ENCODE results near the gene PRR12. TPM values are rescaled to one million over a fixed set of nuclear protein-coding genes. Genes with fewer than 3 reads are reported as not detected.

PRR12 gene
- total and polyA plus RNA-seq, 9 of the 15 experiments (the other 6 are each of a cell fraction or from before 2014, with no cell fraction given) = 0.01 to 21.1 (median 0.98) TPM

GRCh38 chr19:49587227-49587626 lies 3.8 kb upstream of the PRR12 start (continued):
- TF ChIP-seq CBX8 (IDR thresholded peaks at IDR 0.05; ENCODE audit: borderline replicate concordance, extremely low read depth, low read depth, low read length, poor library complexity, severe bottlenecking) = no peak
- no peak for TF ChIP-seq GMEB1 (CRISPR knock-in tag; IDR thresholded peaks at IDR 0.05)
- TF ChIP-seq FOXP1 (CRISPR knock-in tag; IDR thresholded peaks at IDR 0.05) = no peak
- TF ChIP-seq SOX6 (IDR thresholded peaks at IDR 0.05) = no peak
- no peak for TF ChIP-seq RFX1 (IDR thresholded peaks at IDR 0.05)
- TF ChIP-seq ZNF444 (CRISPR knock-in tag; IDR thresholded peaks at IDR 0.05) = no peak

GRCh38 chr19:49588365-49589122 lies 2.4 kb upstream of the PRR12 start:
- in situ Hi-C loops (cut with MboI) = no loop called here
- no TSS peak for BruUV-seq (replicated peaks)
- Histone ChIP-seq H3K79me2 (ENCODE audit: control insufficient read depth, insufficient read depth, low read length) (peaks cover 28% of the 10 kb centered on the region), H3K36me3 (ENCODE audit: control insufficient read depth, insufficient read depth, low read length) (peaks cover under 1% of the 10 kb centered on the region), H3K4me1 (replicated peaks in 1 of 2; ENCODE audit: control insufficient read depth in 2 of 2, insufficient read depth in 2 of 2, low read length in 2 of 2) (peaks cover 4 to 38% of the 10 kb centered on the region in 2 experiments; a peak in 4 of 5 replicates), H3K27me3 (ENCODE audit: control insufficient read depth in 2 of 2, insufficient read depth in 2 of 2, low read length in 2 of 2) (no peaks in the 10 kb centered on the region), H2AFZ (ENCODE audit: low read depth, low read length) (0 out of 2 replicates have a peak overlapping the region, but pooled peaks have one; percentile 32), H3K4me3 (no peak overlapping the region), H3K4me2 (ENCODE audit: insufficient read depth, low read length) (no peak overlapping the region), H3K27ac (ENCODE audit: extremely low read depth, low read depth, low read length) (no peak overlapping the region), H3K9me3 (replicated peaks; ENCODE audit: control insufficient read depth, insufficient read depth, low read depth, low read length) (no peaks in the 10 kb centered on the region), H3K9me1 (ENCODE audit: control insufficient read depth, insufficient read depth, low read length) (no peaks in the 10 kb centered on the region), H4K20me1 (replicated peaks; ENCODE audit: control insufficient read depth, insufficient read depth, low read length) (peaks cover 1% of the 10 kb centered on the region; the same call in 1 of the 2 replicates), H3K9ac (ENCODE audit: insufficient read depth in 1 of 2, low read depth in 2 of 2, low read length in 2 of 2) (peak overlapping the region in 1 of 2 experiments; percentile 14; a peak in 1 of 4 replicates)
- ChIA-PET CTCF (ENCODE audit: low intra/inter-chr PET ratio) (no interaction called here), POLR2A (interaction anchor here (3.5 kb wide), 1 partner anchor 8 kb away, joined by 30 read pairs; the partner anchor contains the start of genes NOSIP and PRRG2)
- ATAC-seq (no peak), FAIRE-seq (no peak), DNase-seq (ENCODE audit: extremely low read depth in 1 of 4, low spot score in 3 of 4) (no peak)
- TF ChIP-seq ZBTB5 (IDR thresholded peaks at IDR 0.05) (no peak), ZNF274 (IDR thresholded peaks at IDR 0.05; ENCODE audit: borderline replicate concordance, low read depth, low read length) (no peak), BACH1 (tag; IDR thresholded peaks at IDR 0.05) (no peak), ZC3H11A (IDR thresholded peaks at IDR 0.05; ENCODE audit: low read depth, low read length) (no peak), PHF21A (IDR thresholded peaks at IDR 0.05; ENCODE audit: borderline replicate concordance, low read depth) (no peak), CEBPB (tag; IDR thresholded peaks at IDR 0.05) (no peak)
- intact Hi-C loops (cut with micrococcal nuclease) = no loop called here
- 74% methylated on average over 18 of the region's 18 CpGs for WGBS (ENCODE audit: insufficient coverage, low coverage, missing lambda C conversion rate)

Measured in K562 (cell line).